SK-N-SH (cell line): ENCODE measurements around the gene NLK. TPM values are rescaled to one million over a fixed set of nuclear protein-coding genes. Genes with fewer than 3 reads are reported as not detected.

Experiments used
- CTCF ChIA-PET: fragments of 300-600, 350-600 bp; formaldehyde crosslinking; extraction: SDS; loops from one replicate; lab custom pipeline; 2021; lab: Yijun Ruan, JAX
- POLR2A ChIA-PET: fragments of 350-600 bp; sonication (Branson Sonifier 250); formaldehyde crosslinking; extraction: SDS; loops from one replicate; lab custom pipeline; 2020; ENCODE audit warnings: antibody characterized with exemption, inconsistent platforms; lab: Yijun Ruan, JAX
- DNase-seq: peaks from one replicate; pipeline ENCODE4 v3.0.0; 2012
- H2AFZ ChIP-seq: fragments of 200-600 bp; sonication (generic); 2 replicates; pipeline ENCODE4 v1.8.1; 2016; ENCODE audit warnings: antibody characterized with exemption, mild to moderate bottlenecking, low read depth
- H3F3A ChIP-seq: fragments of 200-600 bp; sonication (generic); replicated peaks from 2 replicates; pipeline ENCODE3; 2016; ENCODE audit warnings: antibody characterized with exemption, mild to moderate bottlenecking; ENCODE audit not compliant: insufficient read depth
- H3K27ac ChIP-seq, 2 experiments: fragments of 200-500 bp in 1 of 2; fragments of 200-600 bp in 1 of 2; sonication (Bioruptor generic) in 1 of 2; sonication (generic), shearing (Covaris generic) in 1 of 2; 2 replicates each; pipeline versions ENCODE4 v1.5.1 to v1.6.1; 2014 to 2016; ENCODE audit warnings: low read depth in 2 of 2, inconsistent platforms in 1 of 2, low read length in 1 of 2, mild to moderate bottlenecking in 1 of 2, mixed read lengths in 1 of 2
- H3K27me3 ChIP-seq: fragments of 200-600 bp; sonication (generic), shearing (Covaris generic); 2 replicates; pipeline ENCODE4 v1.6.1; 2016; ENCODE audit warnings: mixed run types; ENCODE audit not compliant: insufficient read depth
- H3K36me3 ChIP-seq, 2 experiments: fragments of 200-500 bp in 1 of 2; fragments of 200-600 bp in 1 of 2; sonication (Bioruptor generic) in 1 of 2; sonication (generic) in 1 of 2; replicated peaks in 1 of 2; 2 replicates each; pipeline versions ENCODE3 to v1.5.1; 2014 to 2016; ENCODE audit warnings: low read length in 1 of 2, mild to moderate bottlenecking in 1 of 2; ENCODE audit not compliant: insufficient read depth in 2 of 2, control insufficient read depth in 1 of 2
- H3K4me1 ChIP-seq, 2 experiments: fragments of 200-500 bp in 1 of 2; fragments of 200-600 bp in 1 of 2; sonication (Bioruptor generic) in 1 of 2; sonication (generic), shearing (Covaris generic) in 1 of 2; 2 replicates each; pipeline versions ENCODE4 v1.5.1 to v1.6.1; 2014 to 2016; ENCODE audit warnings: low read depth in 1 of 2, low read length in 1 of 2, mixed run types in 1 of 2; ENCODE audit not compliant: insufficient read depth in 2 of 2, control insufficient read depth in 1 of 2
- H3K4me2 ChIP-seq: fragments of 200-600 bp; sonication (generic), shearing (Covaris generic); 2 replicates; pipeline ENCODE4 v1.6.1; 2017; ENCODE audit warnings: mixed run types
- H3K4me3 ChIP-seq, 2 experiments: fragments of 200-500 bp in 1 of 2; fragments of 200-600 bp in 1 of 2; sonication (Bioruptor generic) in 1 of 2; sonication (generic), shearing (Covaris generic) in 1 of 2; 2 replicates each; pipeline versions ENCODE4 v1.5.1 to v1.8.1; 2014 to 2016; ENCODE audit warnings: low read depth in 2 of 2, inconsistent platforms in 1 of 2, low read length in 1 of 2, mild to moderate bottlenecking in 1 of 2, mixed read lengths in 1 of 2, moderate library complexity in 1 of 2
- H3K79me2 ChIP-seq: fragments of 200-600 bp; sonication (generic); 2 replicates; pipeline ENCODE4 v1.8.1; 2017; ENCODE audit warnings: mild to moderate bottlenecking; ENCODE audit not compliant: insufficient read depth
- H3K9ac ChIP-seq: fragments of 200-600 bp; sonication (generic); 2 replicates; pipeline ENCODE4 v1.6.1; 2017; ENCODE audit warnings: mixed run types
- H3K9me2 ChIP-seq: fragments of 200-600 bp; sonication (generic); 2 replicates; pipeline ENCODE4 v1.6.1; 2017; ENCODE audit warnings: mixed run types
- H3K9me3 ChIP-seq: fragments of 200-600 bp; sonication (generic); 2 replicates; pipeline ENCODE4 v1.6.1; 2017; ENCODE audit warnings: mixed run types, mild to moderate bottlenecking, moderate library complexity
- H4K20me1 ChIP-seq: fragments of 200-600 bp; sonication (generic); 2 replicates; pipeline ENCODE4 v1.6.1; 2017; ENCODE audit warnings: mild to moderate bottlenecking, mixed run types; ENCODE audit not compliant: insufficient read depth
- CHD2 ChIP-seq: fragments of 150-350 bp; IDR thresholded peaks from 2 replicates; pipeline ENCODE4 v1.6.1; 2018; ENCODE audit warnings: low read length; ENCODE audit not compliant: partially characterized antibody
- FOXM1 ChIP-seq: IDR thresholded peaks from 2 replicates; pipeline ENCODE4 v1.4.0; 2012; ENCODE audit warnings: low read depth, mild to moderate bottlenecking
- GABPA ChIP-seq: IDR thresholded peaks from 2 replicates; pipeline ENCODE4 v1.4.0; 2012; ENCODE audit warnings: low read depth, mild to moderate bottlenecking
- MAX ChIP-seq: IDR thresholded peaks from 2 replicates; pipeline ENCODE4 v1.4.0; 2012; ENCODE audit warnings: low read depth
- POLR2AphosphoS5 ChIP-seq: IDR thresholded peaks from 2 replicates; pipeline ENCODE4 v1.6.1; 2012; ENCODE audit warnings: low read depth, low read length
- RXRA ChIP-seq: IDR thresholded peaks from 2 replicates; pipeline ENCODE4 v1.4.0; 2012; ENCODE audit warnings: low read depth, mild to moderate bottlenecking, borderline replicate concordance
- SIN3A ChIP-seq: IDR thresholded peaks from 2 replicates; pipeline ENCODE4 v1.6.1; 2012; ENCODE audit warnings: low read depth, mild to moderate bottlenecking, low read length, moderate library complexity, borderline replicate concordance
- TCF12 ChIP-seq: IDR thresholded peaks from 2 replicates; pipeline ENCODE4 v1.4.0; 2012
- ZBTB33 ChIP-seq: IDR thresholded peaks from 2 replicates; pipeline ENCODE4 v1.4.0; 2012; ENCODE audit warnings: low read depth, borderline replicate concordance
- WGBS: methylation state at CpG from one replicate; pipeline ENCODE4 v1.1.6; 2017; ENCODE audit warnings: low lambda C conversion rate; 5-methylcytosine and 5-hydroxymethylcytosine counted together
- polyA plus RNA-seq, 3 experiments: library from polyadenylated mRNA; depleted of rRNA; stranded (reverse); fragments of >200 nt; gene quantifications; 2 replicates each; pipeline ENCODE4 v1.2.3, GENCODE V29; 2012
- TF ChIP-seq, protein P1 (sequence below): IDR thresholded peaks from 2 replicates; pipeline ENCODE4 v1.6.1; 2012; ENCODE audit warnings: mild to moderate bottlenecking, low read depth, low read length, moderate library complexity
- TF ChIP-seq, protein P2 (sequence below): IDR thresholded peaks from 2 replicates; pipeline ENCODE4 v1.4.0; 2012; ENCODE audit warnings: low read depth, borderline replicate concordance
- TF ChIP-seq, protein P3 (sequence below): fragments of 150-350 bp; IDR thresholded peaks from 2 replicates; pipeline ENCODE4 v1.6.1; 2017; ENCODE audit warnings: antibody characterized with exemption, low read length, low read depth, borderline replicate concordance

Gene NLK
- polyA plus RNA-seq, 1 of the 3 experiments (the other 2 are of a cell fraction) = 12.3 TPM

- peak overlapping the region in 1 of 2 experiments; percentile 65; a peak in 2 of 4 replicates for H3K27ac ChIP-seq
- POLR2A ChIA-PET = no interaction called here
- H3K4me2 ChIP-seq = 0 out of 2 replicates have a peak overlapping the region, but pooled peaks have one; percentile 42
These were observed 69.7 kb downstream of the NLK start for GRCh38 chr17:28112181-28112580.

More at GRCh38 chr17:28112181-28112580, 69.7 kb downstream of the NLK start:
- Histone ChIP-seq H4K20me1 (peaks cover 9% of the 10 kb centered on the region; the same call in 1 of the 2 replicates), H3F3A (peaks cover 15% of the 10 kb centered on the region), H3K4me1 (peaks cover 4 to 21% of the 10 kb centered on the region in 2 experiments; a peak in 3 of 4 replicates), H3K27me3 (no peaks in the 10 kb centered on the region), H2AFZ (no peak overlapping the region), H3K9me2 (no peaks in the 10 kb centered on the region), H3K36me3 (peaks cover 0 to 8% of the 10 kb centered on the region in 2 experiments), H3K9ac (no peak overlapping the region), H3K9me3 (no peaks in the 10 kb centered on the region; the same call in 1 of the 2 replicates), H3K4me3 (no peak overlapping the region), H3K79me2 (peaks cover 96% of the 10 kb centered on the region)
- 40% methylated on average over 1 of the region's 1 CpG for WGBS
- no peak for DNase-seq
- CTCF ChIA-PET = no interaction called here
- TF ChIP-seq CHD2 (no peak), GABPA (no peak), POLR2AphosphoS5 (no peak), SIN3A (no peak), FOXM1 (no peak), RXRA (no peak), ZBTB33 (no peak), MAX (no peak), TCF12 (no peak)
- TF ChIP-seq, protein P1, sequence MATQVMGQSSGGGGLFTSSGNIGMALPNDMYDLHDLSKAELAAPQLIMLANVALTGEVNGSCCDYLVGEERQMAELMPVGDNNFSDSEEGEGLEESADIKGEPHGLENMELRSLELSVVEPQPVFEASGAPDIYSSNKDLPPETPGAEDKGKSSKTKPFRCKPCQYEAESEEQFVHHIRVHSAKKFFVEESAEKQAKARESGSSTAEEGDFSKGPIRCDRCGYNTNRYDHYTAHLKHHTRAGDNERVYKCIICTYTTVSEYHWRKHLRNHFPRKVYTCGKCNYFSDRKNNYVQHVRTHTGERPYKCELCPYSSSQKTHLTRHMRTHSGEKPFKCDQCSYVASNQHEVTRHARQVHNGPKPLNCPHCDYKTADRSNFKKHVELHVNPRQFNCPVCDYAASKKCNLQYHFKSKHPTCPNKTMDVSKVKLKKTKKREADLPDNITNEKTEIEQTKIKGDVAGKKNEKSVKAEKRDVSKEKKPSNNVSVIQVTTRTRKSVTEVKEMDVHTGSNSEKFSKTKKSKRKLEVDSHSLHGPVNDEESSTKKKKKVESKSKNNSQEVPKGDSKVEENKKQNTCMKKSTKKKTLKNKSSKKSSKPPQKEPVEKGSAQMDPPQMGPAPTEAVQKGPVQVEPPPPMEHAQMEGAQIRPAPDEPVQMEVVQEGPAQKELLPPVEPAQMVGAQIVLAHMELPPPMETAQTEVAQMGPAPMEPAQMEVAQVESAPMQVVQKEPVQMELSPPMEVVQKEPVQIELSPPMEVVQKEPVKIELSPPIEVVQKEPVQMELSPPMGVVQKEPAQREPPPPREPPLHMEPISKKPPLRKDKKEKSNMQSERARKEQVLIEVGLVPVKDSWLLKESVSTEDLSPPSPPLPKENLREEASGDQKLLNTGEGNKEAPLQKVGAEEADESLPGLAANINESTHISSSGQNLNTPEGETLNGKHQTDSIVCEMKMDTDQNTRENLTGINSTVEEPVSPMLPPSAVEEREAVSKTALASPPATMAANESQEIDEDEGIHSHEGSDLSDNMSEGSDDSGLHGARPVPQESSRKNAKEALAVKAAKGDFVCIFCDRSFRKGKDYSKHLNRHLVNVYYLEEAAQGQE = no peak
- TF ChIP-seq, protein P2, sequence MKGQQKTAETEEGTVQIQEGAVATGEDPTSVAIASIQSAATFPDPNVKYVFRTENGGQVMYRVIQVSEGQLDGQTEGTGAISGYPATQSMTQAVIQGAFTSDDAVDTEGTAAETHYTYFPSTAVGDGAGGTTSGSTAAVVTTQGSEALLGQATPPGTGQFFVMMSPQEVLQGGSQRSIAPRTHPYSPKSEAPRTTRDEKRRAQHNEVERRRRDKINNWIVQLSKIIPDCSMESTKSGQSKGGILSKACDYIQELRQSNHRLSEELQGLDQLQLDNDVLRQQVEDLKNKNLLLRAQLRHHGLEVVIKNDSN = no peak
- TF ChIP-seq, protein P3, sequence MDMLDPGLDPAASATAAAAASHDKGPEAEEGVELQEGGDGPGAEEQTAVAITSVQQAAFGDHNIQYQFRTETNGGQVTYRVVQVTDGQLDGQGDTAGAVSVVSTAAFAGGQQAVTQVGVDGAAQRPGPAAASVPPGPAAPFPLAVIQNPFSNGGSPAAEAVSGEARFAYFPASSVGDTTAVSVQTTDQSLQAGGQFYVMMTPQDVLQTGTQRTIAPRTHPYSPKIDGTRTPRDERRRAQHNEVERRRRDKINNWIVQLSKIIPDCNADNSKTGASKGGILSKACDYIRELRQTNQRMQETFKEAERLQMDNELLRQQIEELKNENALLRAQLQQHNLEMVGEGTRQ = no peak
